CD4-positive, alpha-beta T cell (primary cell): ENCODE results near the gene UBE2E1. TPM values are rescaled to one million over a fixed set of nuclear protein-coding genes. Genes with fewer than 3 reads are reported as not detected.

Experiments used
- ATAC-seq: fragments of 200-7000 bp; cut with Tn5 transposase; one replicate; pipeline ENCODE4 v1.10.0; 2022; ENCODE audit warnings: mild to moderate bottlenecking; ENCODE audit not compliant: poor library complexity
- CTCF ChIA-PET: fragments of 350-600 bp; sonication (Branson Sonifier 250); formaldehyde crosslinking; loops from one replicate; lab custom pipeline; 2021; ENCODE audit warnings: antibody characterized with exemption, inconsistent platforms; lab: Charles Lee
- POLR2A ChIA-PET: fragments of 350-600 bp; sonication (Branson Sonifier 250); formaldehyde crosslinking; loops from one replicate; lab custom pipeline; 2021; ENCODE audit warnings: antibody characterized with exemption, inconsistent platforms; lab: Charles Lee
- DNase-seq, 14 experiments: peaks; one replicate each; pipeline ENCODE4 v3.0.0-alpha.2; 2013 to 2020; ENCODE audit warnings: mixed read lengths in 2 of 14
- H3K27ac ChIP-seq, 2 donors: one replicate each; pipeline versions ENCODE4 v1.5.1 to v1.7.0; 2013; ENCODE audit warnings: low read length in 2 of 2, low read depth in 1 of 2, mild to moderate bottlenecking in 1 of 2
- H3K27me3 ChIP-seq, 2 experiments: 1 replicate in 1 of 2; 2 replicates in 1 of 2; pipeline versions ENCODE4 v1.6.1 to v1.7.0; 2013; ENCODE audit warnings: low read length in 2 of 2, control low read depth in 1 of 2, mild to moderate bottlenecking in 1 of 2, moderate library complexity in 1 of 2; ENCODE audit not compliant: insufficient read depth in 2 of 2, control insufficient read depth in 1 of 2
- H3K36me3 ChIP-seq: one replicate; pipeline ENCODE4 v1.6.1; 2013; ENCODE audit warnings: low read length, control low read depth; ENCODE audit not compliant: insufficient read depth
- H3K4me1 ChIP-seq: one replicate; pipeline ENCODE4 v1.6.1; 2013; ENCODE audit warnings: low read length, control low read depth; ENCODE audit not compliant: insufficient read depth
- H3K4me3 ChIP-seq: one replicate; pipeline ENCODE4 v1.5.1; 2013; ENCODE audit warnings: mild to moderate bottlenecking, low read length, moderate library complexity
- H3K9me3 ChIP-seq, 2 experiments: 1 replicate in 1 of 2; 2 replicates in 1 of 2; pipeline versions ENCODE4 v1.6.1 to v1.7.0; 2013; ENCODE audit warnings: low read length in 2 of 2, mild to moderate bottlenecking in 2 of 2, control low read depth in 1 of 2, moderate library complexity in 1 of 2; ENCODE audit not compliant: control insufficient read depth in 1 of 2, insufficient read depth in 1 of 2
- H3K27ac Mint-ChIP-seq: one replicate; pipeline ENCODE4 v1.8.0; 2020; ENCODE audit warnings: mixed read lengths
- H3K27me3 Mint-ChIP-seq: one replicate; pipeline ENCODE4 v1.8.0; 2021; ENCODE audit warnings: mixed read lengths
- H3K36me3 Mint-ChIP-seq: one replicate; pipeline ENCODE4 v1.8.0; 2021; ENCODE audit warnings: low read depth, mixed read lengths
- H3K4me1 Mint-ChIP-seq: one replicate; pipeline ENCODE4 v1.8.0; 2021; ENCODE audit warnings: low read depth, mixed read lengths
- H3K4me3 Mint-ChIP-seq: one replicate; pipeline ENCODE4 v1.8.0; 2020; ENCODE audit warnings: mild to moderate bottlenecking, mixed read lengths
- H3K9me3 Mint-ChIP-seq: one replicate; pipeline ENCODE4 v1.8.0; 2020; ENCODE audit warnings: mixed read lengths
- CTCF ChIP-seq: fragments of 200-600 bp; IDR thresholded peaks from one replicate; pipeline ENCODE4 v1.8.0; 2022; ENCODE audit warnings: antibody characterized with exemption, mild to moderate bottlenecking
- intact Hi-C, 2 experiments: fragments of 100-400 bp; cut with DNase I in 1 of 2; cut with micrococcal nuclease in 1 of 2; formaldehyde crosslinking; loops; one replicate each; pipeline versions ENCODE4 v1.15.1 to v1.9.0; 2023 to 2025; cut with DNase I, micrococcal nuclease
- total RNA-seq, 174 experiments: library from RNA in 2 of 174; stranded (reverse) in 2 of 174; gene quantifications; one replicate each; pipeline ENCODE4 v1.2.3 and lab custom pipeline; 2021 to 2026

The UBE2E1 gene
- total RNA-seq, 2 experiments from 2014 or later, result 49.8 to 52.2 TPM

GRCh38 chr3:23865595-23866396 lies 60.0 kb downstream of the UBE2E1 start:
- ATAC-seq, result no peak
- peaks cover 11% of the 10 kb centered on the region for H3K36me3 ChIP-seq
- Mint-ChIP-seq H3K27me3 (no peaks in the 10 kb centered on the region), H3K27ac (peak overlapping the region; percentile 34), H3K9me3 (no peaks in the 10 kb centered on the region), H3K36me3 (peaks cover 30% of the 10 kb centered on the region), H3K4me1 (peaks cover 71% of the 10 kb centered on the region), H3K4me3 (no peak overlapping the region)
- no peak for TF ChIP-seq CTCF
- H3K4me3 ChIP-seq, result no peak overlapping the region
- H3K9me3 ChIP-seq, result no peaks in the 10 kb centered on the region
- POLR2A ChIA-PET, result no interaction called here
- H3K27ac ChIP-seq, result no peak overlapping the region
- CTCF ChIA-PET, result interaction anchor here (0.9 kb wide), 1 partner anchor 12 kb away, joined by 3 read pairs; no protein-coding TSS in a partner anchor
- H3K4me1 ChIP-seq, result peaks cover 7% of the 10 kb centered on the region
- DNase-seq, result no peak
- intact Hi-C loops, result no loop called here
- H3K27me3 ChIP-seq, result no peaks in the 10 kb centered on the region

- H3K4me1 Mint-ChIP-seq, result peaks cover 57% of the 10 kb centered on the region
- H3K36me3 Mint-ChIP-seq, result peaks cover 20% of the 10 kb centered on the region
- H3K36me3 ChIP-seq, result no peaks in the 10 kb centered on the region
- H3K27me3 ChIP-seq, result no peaks in the 10 kb centered on the region
- no peak for TF ChIP-seq CTCF
- intact Hi-C loops, result no loop called here
- ATAC-seq (no peak), DNase-seq (no peak)
- no peak overlapping the region for H3K27ac ChIP-seq
- no peak overlapping the region for H3K4me3 ChIP-seq
- CTCF ChIA-PET, result no interaction called here
- POLR2A ChIA-PET, result no interaction called here
- H3K9me3 Mint-ChIP-seq, result no peaks in the 10 kb centered on the region
- H3K27me3 Mint-ChIP-seq, result no peaks in the 10 kb centered on the region
- peaks cover 7% of the 10 kb centered on the region for H3K4me1 ChIP-seq
- H3K27ac Mint-ChIP-seq, result no peak overlapping the region
- no peaks in the 10 kb centered on the region for H3K9me3 ChIP-seq
- H3K4me3 Mint-ChIP-seq, result no peak overlapping the region
These were observed 61.6 kb downstream of the UBE2E1 start for GRCh38 chr3:23867400-23867799.

DNA sequence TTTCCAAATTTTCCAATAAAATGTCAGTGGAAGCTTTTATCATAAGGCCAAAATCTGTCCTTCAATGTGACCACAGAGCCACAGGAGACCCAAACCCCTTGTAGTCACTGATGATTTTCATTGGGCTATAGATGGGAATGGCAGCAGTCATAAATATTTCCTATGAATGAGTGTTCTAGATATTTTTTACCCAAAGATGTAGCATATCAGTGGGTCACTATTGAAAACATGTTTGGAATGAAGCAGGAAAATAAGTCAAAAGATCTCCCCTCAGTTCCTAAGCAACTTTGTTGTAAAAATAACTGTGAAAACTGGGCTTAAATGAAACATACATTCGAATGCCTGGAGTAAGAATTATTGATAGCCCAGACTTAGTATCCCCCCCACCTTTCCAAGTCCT lies 62.1 kb downstream of the UBE2E1 start:
- H3K4me1 Mint-ChIP-seq, result peaks cover 54% of the 10 kb centered on the region
- no peaks in the 10 kb centered on the region for H3K9me3 Mint-ChIP-seq
- ChIA-PET CTCF (no interaction called here), POLR2A (no interaction called here)
- no peak overlapping the region for H3K4me3 Mint-ChIP-seq
- H3K4me1 ChIP-seq, result peaks cover 7% of the 10 kb centered on the region
- H3K4me3 ChIP-seq, result no peak overlapping the region
- no peak for TF ChIP-seq CTCF
- peaks cover 20% of the 10 kb centered on the region for H3K36me3 Mint-ChIP-seq
- H3K9me3 ChIP-seq, result no peaks in the 10 kb centered on the region
- H3K36me3 ChIP-seq, result no peaks in the 10 kb centered on the region
- no peak overlapping the region for H3K27ac ChIP-seq
- no peak overlapping the region for H3K27ac Mint-ChIP-seq
- ATAC-seq (no peak), DNase-seq (no peak)
- intact Hi-C loops, result no loop called here
- H3K27me3 Mint-ChIP-seq, result no peaks in the 10 kb centered on the region
- no peaks in the 10 kb centered on the region for H3K27me3 ChIP-seq
